HG02759 (cell line): ENCODE results near the gene IPO11.
"Not testable (repeated sequence)": the region's sequence is repeated elsewhere in the genome, so short reads cannot be mapped to it uniquely, and the experiment has no call there.

Experiments used
- ATAC-seq: cut with Tn5 transposase; IDR thresholded peaks from one replicate; pipeline ENCODE4 v1.9.1; 2021; ENCODE audit warnings: mild to moderate bottlenecking, moderate library complexity; ENCODE audit not compliant: unreplicated experiment

Gene IPO11

GRCh38 chr5:62633243-62633642 lies 220.7 kb downstream of the IPO11 start:
- no peak for ATAC-seq

GRCh38 chr5:62640446-62640845 lies 227.9 kb downstream of the IPO11 start:
- no peak for ATAC-seq

GRCh38 chr5:62642468-62642867 lies 229.9 kb downstream of the IPO11 start:
- ATAC-seq: no peak

- no peak for ATAC-seq
These were observed 231.2 kb downstream of the IPO11 start for GRCh38 chr5:62643556-62644451.

- no peak for ATAC-seq
These were observed 232.7 kb downstream of the IPO11 start for GRCh38 chr5:62645223-62645622.

GRCh38 chr5:62647241-62647640 lies 234.7 kb downstream of the IPO11 start:
- no peak for ATAC-seq

GRCh38 chr5:62649025-62649424 lies 236.5 kb downstream of the IPO11 start:
- no peak for ATAC-seq

GRCh38 chr5:62649476-62650113 lies 237.0 kb downstream of the IPO11 start:
- no peak for ATAC-seq

- ATAC-seq: no peak
These were observed 237.6 kb downstream of the IPO11 start for GRCh38 chr5:62650197-62650596.

- ATAC-seq: no peak
These were observed 239.7 kb downstream of the IPO11 start for GRCh38 chr5:62652225-62652624.

GRCh38 chr5:62653001-62653863 lies 240.7 kb downstream of the IPO11 start:
- ATAC-seq: no peak

- ATAC-seq: no peak
These were observed 241.5 kb downstream of the IPO11 start for GRCh38 chr5:62653864-62654575.

- not testable (repeated sequence) for ATAC-seq
These were observed 245.2 kb downstream of the IPO11 start for GRCh38 chr5:62657772-62658171.

- ATAC-seq: no peak
These were observed 248.6 kb downstream of the IPO11 start for GRCh38 chr5:62661126-62661525.

GRCh38 chr5:62662521-62662920 lies 250.0 kb downstream of the IPO11 start:
- no peak for ATAC-seq

- ATAC-seq: no peak
These were observed 258.9 kb downstream of the IPO11 start for GRCh38 chr5:62671479-62671878.

GRCh38 chr5:62676596-62676995 lies 264.0 kb downstream of the IPO11 start:
- ATAC-seq: not testable (repeated sequence)
